HG03039 (cell line): ENCODE results near the gene STPG4.

Experiments used
- ATAC-seq: cut with Tn5 transposase; IDR thresholded peaks from one replicate; pipeline ENCODE4 v1.9.1; 2021; ENCODE audit warnings: mild to moderate bottlenecking, moderate library complexity; ENCODE audit not compliant: unreplicated experiment

STPG4 gene

GRCh38 chr2:47092465-47092864 is 62.6 kb downstream of the STPG4 start:
- no peak for ATAC-seq

- ATAC-seq, result no peak
Observed at GRCh38 chr2:47091118-47091517, 64.0 kb downstream of the STPG4 start.

GRCh38 chr2:47089083-47089464 is 66.0 kb downstream of the STPG4 start:
- ATAC-seq, result no peak

- no peak for ATAC-seq
Observed at GRCh38 chr2:47088371-47089082, 66.6 kb downstream of the STPG4 start.

DNA sequence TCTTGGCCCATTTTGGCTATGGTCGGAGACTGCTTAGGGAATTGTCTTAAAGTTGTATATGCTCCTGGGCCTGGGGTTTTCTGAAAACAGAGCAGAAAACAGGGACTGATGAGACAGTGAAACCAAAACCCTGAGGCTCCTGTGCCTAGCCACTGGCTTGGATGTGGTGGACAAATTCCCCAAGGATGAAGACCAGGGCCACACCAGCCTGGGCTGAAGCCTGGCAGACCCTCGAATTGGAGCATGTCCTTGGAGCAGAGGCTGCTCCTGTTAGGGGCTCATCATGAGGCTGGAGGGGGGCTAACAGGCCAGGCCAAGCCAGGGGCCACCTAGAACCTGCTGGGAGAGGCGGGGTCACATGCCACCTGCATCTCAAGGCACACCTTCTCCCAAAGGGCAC is 68.1 kb downstream of the STPG4 start:
- ATAC-seq, result no peak

GRCh38 chr2:47086571-47086970 is 68.5 kb downstream of the STPG4 start:
- no peak for ATAC-seq

GRCh38 chr2:47086054-47086471 is 69.0 kb downstream of the STPG4 start:
- no peak for ATAC-seq

DNA sequence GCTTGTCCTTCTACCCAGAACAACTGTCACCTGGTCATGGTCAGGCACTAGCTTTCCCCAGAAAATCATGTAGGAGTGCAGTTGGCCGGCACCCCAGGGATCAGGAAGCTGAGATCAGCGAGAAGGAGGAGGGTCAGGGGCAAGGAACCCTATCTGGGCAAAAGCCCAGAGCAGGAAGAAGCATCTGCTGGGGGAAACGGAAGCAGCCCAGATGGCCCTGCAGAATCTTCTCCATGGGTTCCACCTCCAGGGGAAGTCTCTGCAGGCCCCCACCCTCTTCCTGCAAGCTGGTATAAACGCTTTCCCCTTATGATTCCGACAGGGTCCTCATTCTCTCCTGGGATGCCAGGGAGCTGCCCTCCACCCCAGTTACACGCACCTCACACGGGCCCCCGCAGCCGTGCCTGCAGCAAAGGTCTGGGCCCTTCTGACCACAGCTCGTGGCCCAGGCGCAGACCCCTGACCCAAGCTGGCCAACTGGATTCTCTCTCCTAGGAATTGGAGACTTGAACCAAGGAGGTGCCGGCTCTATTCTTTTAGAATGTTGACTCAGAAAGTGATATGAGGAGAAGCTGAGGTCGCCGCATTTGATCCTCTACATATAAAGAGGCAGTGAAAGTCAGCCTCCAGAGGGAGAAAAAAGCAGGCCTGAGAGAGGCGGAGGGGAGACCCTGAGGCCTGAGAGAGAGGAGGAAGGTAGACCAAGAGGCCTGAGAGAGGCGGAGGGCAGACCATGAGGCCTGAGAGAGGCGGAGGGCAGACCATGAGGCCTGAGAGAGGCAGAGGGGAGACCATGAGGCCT is 71.0 kb downstream of the STPG4 start:
- no peak for ATAC-seq

- no peak for ATAC-seq
Observed at GRCh38 chr2:47083485-47083884, 71.6 kb downstream of the STPG4 start.

- ATAC-seq, result no peak
Observed at GRCh38 chr2:47083005-47083404, 72.1 kb downstream of the STPG4 start.

DNA sequence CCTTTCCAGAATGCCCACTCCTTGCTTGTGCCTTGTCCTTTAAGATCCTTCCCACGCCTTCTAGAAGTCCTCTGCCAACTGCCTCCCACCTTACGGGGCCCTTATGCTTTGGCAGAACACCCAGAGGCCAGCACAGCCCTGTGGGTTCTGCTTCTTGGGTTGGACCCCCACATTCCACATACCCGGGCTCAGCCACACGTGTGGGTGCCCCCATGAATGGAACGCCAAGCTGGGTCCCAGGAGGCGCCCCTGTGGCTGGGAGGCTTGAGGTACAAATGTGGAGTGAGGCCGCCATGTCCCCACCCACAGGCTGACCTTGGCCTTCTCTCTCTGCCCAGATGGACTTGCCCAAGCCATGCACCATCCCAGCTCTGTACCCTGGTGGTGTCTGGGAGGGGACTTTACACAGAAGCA is 74.2 kb downstream of the STPG4 start:
- ATAC-seq, result no peak

- ATAC-seq, result no peak
Observed at GRCh38 chr2:47079515-47080412, 75.3 kb downstream of the STPG4 start.

DNA sequence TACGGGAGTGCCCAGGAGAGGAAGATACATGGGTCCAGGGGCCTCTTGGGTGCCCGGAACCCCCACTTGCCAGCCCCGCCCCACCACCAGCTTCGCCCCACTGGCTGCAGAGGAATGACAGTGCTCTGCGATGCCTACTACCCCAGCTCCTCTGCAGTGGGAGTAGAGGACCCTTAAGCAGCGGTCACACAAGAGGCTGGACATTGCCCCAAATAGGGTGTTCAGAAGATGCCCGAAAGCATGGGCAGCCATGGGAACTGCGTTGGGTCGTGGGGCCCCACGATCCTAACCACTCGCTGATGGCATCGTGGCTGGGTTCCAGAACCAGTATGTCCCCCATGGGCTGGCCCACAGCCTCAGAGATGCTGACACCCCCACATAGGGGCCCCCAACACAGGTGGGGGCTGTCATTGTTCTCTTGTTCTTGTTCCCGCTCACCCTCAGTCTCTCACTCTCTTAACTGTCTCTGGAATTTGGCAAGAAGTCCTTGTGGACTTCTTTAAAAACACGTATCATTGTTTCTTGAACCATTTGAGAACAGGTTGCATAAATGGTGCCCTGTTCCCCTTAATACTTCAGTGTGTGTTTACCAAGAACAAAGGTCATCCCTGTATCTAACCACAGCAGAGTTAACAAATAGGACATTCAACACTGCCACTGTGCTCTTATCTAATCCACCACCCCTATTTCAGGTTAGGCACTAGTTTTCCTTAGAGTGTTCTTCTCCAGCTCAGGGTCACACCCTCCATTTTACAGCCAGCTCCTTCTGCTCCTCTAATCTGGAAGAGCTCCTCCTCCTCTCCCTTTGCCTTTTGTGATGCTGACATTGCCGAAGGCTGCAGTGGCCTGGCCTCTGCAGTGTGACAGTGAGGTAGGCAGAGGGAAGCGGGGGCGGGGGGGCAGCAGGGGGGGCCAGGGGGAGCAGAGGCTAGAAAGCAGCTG is 76.3 kb downstream of the STPG4 start:
- ATAC-seq, result no peak

DNA sequence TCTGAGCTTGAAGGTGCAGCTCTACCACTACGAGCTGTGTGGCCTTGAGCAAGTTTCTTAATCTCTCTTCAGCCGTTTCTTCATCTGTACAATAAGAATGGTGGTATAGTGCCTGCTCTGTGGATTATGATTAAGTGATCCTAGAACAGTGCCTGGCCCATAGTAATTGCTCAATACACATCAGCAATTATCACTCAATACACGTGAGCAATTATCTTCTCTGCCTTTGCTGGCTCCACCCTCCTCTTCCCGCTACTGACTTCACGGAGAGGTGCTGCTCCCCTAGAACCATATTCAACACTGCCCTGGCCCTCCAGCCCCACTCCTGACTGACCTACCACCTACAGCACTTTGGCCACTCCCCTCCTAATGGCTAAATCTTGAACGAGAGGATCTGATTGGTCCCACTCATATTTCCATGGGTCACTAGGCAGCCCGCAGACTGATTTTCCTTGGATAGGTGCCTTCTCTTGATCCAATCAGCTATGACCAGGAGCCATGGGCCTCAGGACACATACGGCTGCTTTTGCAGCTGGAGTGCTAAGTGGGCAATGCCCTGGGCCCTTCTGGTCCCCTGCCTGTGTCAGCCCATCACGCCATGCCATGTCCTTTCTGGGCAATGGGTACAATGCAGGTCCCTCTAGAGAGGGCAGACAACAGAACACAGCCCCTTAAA is 77.5 kb downstream of the STPG4 start:
- ATAC-seq, result no peak

GRCh38 chr2:47076586-47077441 is 78.3 kb downstream of the STPG4 start:
- no peak for ATAC-seq

GRCh38 chr2:47076126-47076506 is 79.0 kb downstream of the STPG4 start:
- no peak for ATAC-seq

- no peak for ATAC-seq
Observed at GRCh38 chr2:47075361-47076125, 79.6 kb downstream of the STPG4 start.

- ATAC-seq, result no peak
Observed at GRCh38 chr2:47074691-47075090, 80.4 kb downstream of the STPG4 start.
